Activated B cell treated with CpG ODN at 0.5 μM for 24 hours (primary cell): ENCODE data around the gene XAB2. TPM values are rescaled to one million over a fixed set of nuclear protein-coding genes. Genes with fewer than 3 reads are reported as not detected.
"Not testable (repeated sequence)": the region's sequence is repeated elsewhere in the genome, so short reads cannot be mapped to it uniquely, and the experiment has no call there.

Experiments
- ATAC-seq: fragments of 200-7000 bp; cut with Tn5 transposase; one replicate; pipeline ENCODE4 v1.10.0; 2021; ENCODE audit warnings: low read depth, mild to moderate bottlenecking, moderate library complexity
- CTCF ChIA-PET: fragments of 350-600 bp; sonication (Branson Sonifier 250); formaldehyde crosslinking; loops from one replicate; lab custom pipeline; 2021; ENCODE audit warnings: antibody characterized with exemption; lab: Charles Lee
- POLR2A ChIA-PET: fragments of 350-600 bp; sonication (Branson Sonifier 250); formaldehyde crosslinking; loops from one replicate; lab custom pipeline; 2021; ENCODE audit warnings: antibody characterized with exemption; lab: Charles Lee
- DNase-seq: peaks from one replicate; pipeline ENCODE4 v3.0.0; 2022
- H3K27ac Mint-ChIP-seq: one replicate; pipeline ENCODE4 v1.8.0; 2020; ENCODE audit warnings: mixed read lengths
- H3K27me3 Mint-ChIP-seq: one replicate; pipeline ENCODE4 v1.8.0; 2021; ENCODE audit warnings: mixed read lengths
- H3K36me3 Mint-ChIP-seq: one replicate; pipeline ENCODE4 v1.8.0; 2021; ENCODE audit warnings: low read depth, mixed read lengths
- H3K4me1 Mint-ChIP-seq: one replicate; pipeline ENCODE4 v1.8.0; 2021; ENCODE audit warnings: mixed read lengths
- H3K4me3 Mint-ChIP-seq: one replicate; pipeline ENCODE4 v1.8.0; 2020; ENCODE audit warnings: mild to moderate bottlenecking, mixed read lengths
- H3K9me3 Mint-ChIP-seq: one replicate; pipeline ENCODE4 v1.8.0; 2020; ENCODE audit warnings: mixed read lengths
- CTCF ChIP-seq: fragments of 200-600 bp; IDR thresholded peaks from one replicate; pipeline ENCODE4 v1.8.0; 2022; ENCODE audit warnings: antibody characterized with exemption, mild to moderate bottlenecking
- intact Hi-C: fragments of 100-400 bp; cut with micrococcal nuclease; formaldehyde crosslinking; loops from one replicate; pipeline ENCODE4 v1.15.1; 2024
- total RNA-seq: library from RNA; stranded (reverse); gene quantifications from 2 replicates; pipeline ENCODE4 v1.2.3, GENCODE V29; 2022

Gene XAB2
- total RNA-seq, 1 donor from 2014 or later = 51.8 TPM

- peaks cover 35% of the 10 kb centered on the region for H3K36me3 Mint-ChIP-seq
- intact Hi-C loops = no loop called here
- H3K9me3 Mint-ChIP-seq = no peaks in the 10 kb centered on the region
- no peak overlapping the region for H3K27ac Mint-ChIP-seq
- no peaks in the 10 kb centered on the region for H3K27me3 Mint-ChIP-seq
- POLR2A ChIA-PET = no interaction called here
- no peak for ATAC-seq
- no peak for DNase-seq
- H3K4me3 Mint-ChIP-seq = no peak overlapping the region
- peaks cover 3% of the 10 kb centered on the region for H3K4me1 Mint-ChIP-seq
- TF ChIP-seq CTCF = no peak
- CTCF ChIA-PET = no interaction called here
These were observed 17.8 kb upstream of the XAB2 start for GRCh38 chr19:7647156-7647555.

- ATAC-seq (no peak), DNase-seq (no peak)
- H3K4me3 Mint-ChIP-seq = no peak overlapping the region
- TF ChIP-seq CTCF = no peak
- H3K27ac Mint-ChIP-seq = no peak overlapping the region
- H3K9me3 Mint-ChIP-seq = no peaks in the 10 kb centered on the region
- H3K27me3 Mint-ChIP-seq = no peaks in the 10 kb centered on the region
- CTCF ChIA-PET = no interaction called here
- H3K4me1 Mint-ChIP-seq = no peaks in the 10 kb centered on the region
- intact Hi-C loops = no loop called here
- POLR2A ChIA-PET = no interaction called here
- H3K36me3 Mint-ChIP-seq = peaks cover 35% of the 10 kb centered on the region
These were observed 17.0 kb upstream of the XAB2 start for GRCh38 chr19:7646426-7646700.

- Mint-ChIP-seq H3K36me3 (peaks cover 35% of the 10 kb centered on the region), H3K27ac (no peak overlapping the region), H3K27me3 (no peaks in the 10 kb centered on the region), H3K4me3 (no peak overlapping the region), H3K9me3 (no peaks in the 10 kb centered on the region), H3K4me1 (no peaks in the 10 kb centered on the region)
- ChIA-PET POLR2A (no interaction called here), CTCF (no interaction called here)
- ATAC-seq (no peak), DNase-seq (no peak)
- no peak for TF ChIP-seq CTCF
- intact Hi-C loops = no loop called here
These were observed 16.5 kb upstream of the XAB2 start for GRCh38 chr19:7645656-7646425.

- no peak for DNase-seq
- H3K36me3 Mint-ChIP-seq = peaks cover 39% of the 10 kb centered on the region
- H3K27ac Mint-ChIP-seq = no peak overlapping the region
- CTCF ChIA-PET = interaction anchor here (1.6 kb wide), 1 partner anchor 8 kb away, joined by 5 read pairs; no protein-coding TSS in a partner anchor
- H3K9me3 Mint-ChIP-seq = no peaks in the 10 kb centered on the region
- ATAC-seq = no peak
- H3K4me3 Mint-ChIP-seq = no peak overlapping the region
- H3K27me3 Mint-ChIP-seq = no peaks in the 10 kb centered on the region
- intact Hi-C loops = no loop called here
- no peaks in the 10 kb centered on the region for H3K4me1 Mint-ChIP-seq
- POLR2A ChIA-PET = interaction anchor here (0.6 kb wide), 1 partner anchor 17 kb away, joined by 3 read pairs; no protein-coding TSS in a partner anchor
- TF ChIP-seq CTCF = no peak
These were observed 15.8 kb upstream of the XAB2 start for GRCh38 chr19:7645163-7645562.

GRCh38 chr19:7644550-7644877 lies 15.2 kb upstream of the XAB2 start:
- DNase-seq (no peak), ATAC-seq (no peak)
- intact Hi-C loops = no loop called here
- Mint-ChIP-seq H3K4me1 (peaks cover 5% of the 10 kb centered on the region), H3K27me3 (no peaks in the 10 kb centered on the region), H3K27ac (no peak overlapping the region), H3K36me3 (peaks cover 46% of the 10 kb centered on the region), H3K4me3 (no peak overlapping the region), H3K9me3 (no peaks in the 10 kb centered on the region)
- POLR2A ChIA-PET = interaction anchor here (0.6 kb wide), 2 partner anchors 18 to 98 kb away, joined by 3 to 5 read pairs; no protein-coding TSS in a partner anchor
- CTCF ChIA-PET = interaction anchor here (1.6 kb wide), 1 partner anchor 9 kb away, joined by 5 read pairs; no protein-coding TSS in a partner anchor
- TF ChIP-seq CTCF = no peak

GRCh38 chr19:7643629-7644549 lies 14.5 kb upstream of the XAB2 start:
- H3K27ac Mint-ChIP-seq, H3K27me3 Mint-ChIP-seq, DNase-seq, intact Hi-C loops, H3K4me3 Mint-ChIP-seq, H3K9me3 Mint-ChIP-seq, ATAC-seq: not testable (repeated sequence)
- H3K36me3 Mint-ChIP-seq = peaks cover 52% of the 10 kb centered on the region
- H3K4me1 Mint-ChIP-seq = peaks cover 10% of the 10 kb centered on the region
- ChIA-PET POLR2A (interaction anchor here (0.6 to 0.7 kb wide), 3 partner anchors 39 to 285 kb away, joined by 5 to 8 read pairs (median 5); no protein-coding TSS in a partner anchor), CTCF (interaction anchor here (1.6 kb wide), 1 partner anchor 9 kb away, joined by 5 read pairs; no protein-coding TSS in a partner anchor)
